Measurements from ENCODE around the gene SCGB1A1. TPM values are rescaled to one million over a fixed set of nuclear protein-coding genes. Genes with fewer than 3 reads are reported as not detected.

SCGB1A1 gene
- total and polyA plus RNA-seq, 2 of the 13 experiments (the other 11 are each of a cell fraction or from before 2014, with no cell fraction given) = not detected

GRCh38 chr11:62419314-62419929, 589 bp downstream of the SCGB1A1 start:
- Histone ChIP-seq H2AFZ (ENCODE audit: low read length) (no peak overlapping the region), H3K79me2 (ENCODE audit: insufficient read depth, low read length) (no peaks in the 10 kb centered on the region), H4K20me1 (ENCODE audit: insufficient read depth, low read length) (no peaks in the 10 kb centered on the region), H3K4me1 (ENCODE audit: insufficient read depth, low read length) (peaks cover 30% of the 10 kb centered on the region), H3K36me3 (replicated peaks in 1 of 2; ENCODE audit: control insufficient read depth in 1 of 2, insufficient read depth in 2 of 2, low read length in 2 of 2) (no peaks in the 10 kb centered on the region), H3K27me3 (ENCODE audit: control insufficient read depth in 1 of 2, insufficient read depth in 2 of 2, low read length in 2 of 2) (peaks cover 0 to 17% of the 10 kb centered on the region in 2 experiments; a peak in 3 of 5 replicates), H3K9ac (ENCODE audit: insufficient read depth, low read depth, low read length) (no peak overlapping the region), H3K4me3 (replicated peaks in 1 of 3; ENCODE audit: insufficient read depth in 1 of 3, low read depth in 2 of 3, low read length in 3 of 3) (no peak overlapping the region), H3K9me3 (ENCODE audit: low read length) (no peaks in the 10 kb centered on the region), H3K4me2 (ENCODE audit: low read depth, low read length) (no peak overlapping the region), H3K27ac (ENCODE audit: extremely low read length, insufficient read depth, low read length) (no peak overlapping the region)
- FAIRE-seq (no peak), ATAC-seq (no peak), DNase-seq (ENCODE audit: low spot score) (no peak)
- intact Hi-C loops (cut with micrococcal nuclease; ENCODE audit: unreplicated experiment) (no loop called here), in situ Hi-C loops (cut with HindIII; ENCODE audit: extremely low pct_ligation_motif_present, low pct_unique_long_range_greater_than_20kb) (no loop called here)
- ChIA-PET CTCF (ENCODE audit: low intra/inter-chr PET ratio, low total read pairs) (no interaction called here), POLR2A (no interaction called here)
- 36% methylated on average over 5 of the region's 5 CpGs for WGBS (ENCODE audit: low lambda C conversion rate)
- BruUV-seq (replicated peaks) = no TSS peak
- TF ChIP-seq ZNF235 (CRISPR knock-in tag; IDR thresholded peaks at IDR 0.05; ENCODE audit: borderline replicate concordance) (no peak), GPBP1L1 (CRISPR knock-in tag; IDR thresholded peaks at IDR 0.05) (no peak), PHF21A (CRISPR knock-in tag; IDR thresholded peaks at IDR 0.05) (no peak), ZNF142 (CRISPR knock-in tag; IDR thresholded peaks at IDR 0.05) (no peak), ZNF274 (CRISPR knock-in tag; IDR thresholded peaks at IDR 0.05) (no peak), ZNF317 (CRISPR knock-in tag; IDR thresholded peaks at IDR 0.05) (no peak), KLF11 (CRISPR knock-in tag; IDR thresholded peaks at IDR 0.05) (no peak), SMAD1 (CRISPR knock-in tag; IDR thresholded peaks at IDR 0.05; ENCODE audit: borderline replicate concordance, low read depth) (no peak), ZNF777 (CRISPR knock-in tag; IDR thresholded peaks at IDR 0.05) (no peak), ZC3H4 (CRISPR knock-in tag; IDR thresholded peaks at IDR 0.05; ENCODE audit: borderline replicate concordance) (no peak)
